GM19193 (cell line): ENCODE measurements around the gene BABAM2.

Experiments
- POLR2A ChIP-seq: IDR thresholded peaks from 4 replicates; pipeline ENCODE4 v1.6.1; 2011; ENCODE audit not compliant: insufficient read depth, insufficient read length; ENCODE audit errors: extremely low read depth

BABAM2 gene

DNA sequence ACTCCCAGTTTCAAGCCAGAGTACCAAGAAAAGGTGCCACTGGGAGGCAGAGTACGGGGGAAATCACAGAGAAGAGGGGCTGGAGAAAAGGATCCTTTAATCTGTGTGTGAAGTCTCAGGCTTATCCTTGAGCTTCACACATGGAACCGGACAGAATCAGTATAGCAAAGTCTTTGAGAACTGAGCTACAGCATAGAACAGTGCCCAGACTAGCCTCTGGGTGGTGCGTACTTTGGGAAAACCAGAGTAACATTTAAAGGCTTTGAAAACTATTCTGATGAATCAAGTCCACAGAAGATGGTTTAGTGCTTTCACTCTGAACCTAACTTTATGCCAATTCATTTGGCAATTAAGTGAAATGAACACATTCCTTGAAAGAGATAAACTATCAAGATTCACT, 83.1 kb downstream of the BABAM2 start:
- TF ChIP-seq POLR2A: no peak

GRCh38 chr2:27976308-27976707, 85.8 kb downstream of the BABAM2 start:
- no peak for TF ChIP-seq POLR2A

GRCh38 chr2:27977731-27978312, 87.3 kb downstream of the BABAM2 start:
- TF ChIP-seq POLR2A: no peak

DNA sequence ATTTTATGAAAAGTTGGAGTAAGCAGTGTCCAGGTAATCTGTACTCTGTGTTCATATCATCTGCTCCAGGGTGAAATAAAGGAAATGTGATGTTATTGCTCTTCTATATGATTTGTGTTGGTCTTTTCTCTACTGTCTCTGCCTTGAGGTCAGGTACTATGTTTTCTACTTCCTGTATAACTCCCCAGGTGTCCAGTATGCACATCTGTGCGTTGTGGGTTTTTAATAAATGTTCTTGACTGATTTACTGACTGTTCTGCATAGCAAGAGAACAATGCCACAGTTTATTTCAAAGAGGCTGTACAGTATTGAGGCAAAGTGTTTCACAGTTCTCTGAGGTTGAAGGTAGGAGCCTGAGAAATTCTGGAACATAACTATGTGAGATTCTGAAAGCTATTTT, 89.7 kb downstream of the BABAM2 start:
- TF ChIP-seq POLR2A: no peak

GRCh38 chr2:27984153-27984552, 93.6 kb downstream of the BABAM2 start:
- no peak for TF ChIP-seq POLR2A

- TF ChIP-seq POLR2A: no peak
These were observed 97.8 kb downstream of the BABAM2 start for GRCh38 chr2:27988306-27988705.

GRCh38 chr2:27988718-27989117, 98.2 kb downstream of the BABAM2 start:
- TF ChIP-seq POLR2A: no peak

DNA sequence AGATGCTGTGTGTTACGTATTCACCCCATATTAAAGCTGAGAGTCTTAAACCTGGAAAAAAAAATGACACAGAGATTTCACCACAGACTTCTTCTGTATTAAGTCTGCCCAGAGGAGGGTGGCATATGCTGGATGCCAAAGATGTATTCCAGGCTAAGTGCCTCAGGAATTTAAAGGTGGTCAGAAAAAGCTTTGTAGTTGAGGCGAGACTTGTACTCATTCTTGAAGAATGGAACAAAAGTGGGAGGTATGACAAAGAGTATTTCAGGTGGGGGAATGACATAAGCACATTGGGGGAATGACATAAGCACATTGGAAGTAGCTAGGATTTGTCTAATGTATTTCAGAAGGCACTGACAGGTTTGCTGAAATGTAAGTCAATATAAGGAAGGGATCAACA, 98.6 kb downstream of the BABAM2 start:
- TF ChIP-seq POLR2A: no peak

DNA sequence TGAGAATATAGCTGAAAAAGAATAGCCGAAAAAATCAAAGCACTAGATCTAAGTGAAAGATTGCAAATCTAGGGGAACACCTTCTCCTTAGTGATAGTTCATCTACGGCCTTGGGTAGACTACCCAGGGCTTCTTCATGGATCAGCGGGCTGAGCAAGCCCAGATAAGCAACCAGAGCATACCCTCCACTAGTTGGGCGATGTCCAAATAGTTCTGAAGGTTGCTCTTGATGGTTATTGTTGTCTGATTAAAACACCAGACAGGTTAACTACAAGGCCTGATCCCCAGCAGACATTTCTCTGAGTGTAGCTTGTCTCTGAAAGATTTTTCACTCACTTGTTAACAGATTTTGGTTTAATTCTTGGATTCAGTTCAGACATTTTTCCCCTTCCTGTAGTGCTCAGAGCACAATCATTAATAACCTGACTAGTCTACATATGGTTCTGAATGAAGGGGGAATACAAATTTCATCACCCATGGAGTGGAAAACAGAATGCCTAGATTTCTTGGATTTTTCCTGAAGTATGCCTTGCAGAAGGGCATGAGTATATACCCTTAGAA, 99.6 kb downstream of the BABAM2 start:
- TF ChIP-seq POLR2A: no peak

GRCh38 chr2:27991146-27991545, 100.6 kb downstream of the BABAM2 start:
- no peak for TF ChIP-seq POLR2A

DNA sequence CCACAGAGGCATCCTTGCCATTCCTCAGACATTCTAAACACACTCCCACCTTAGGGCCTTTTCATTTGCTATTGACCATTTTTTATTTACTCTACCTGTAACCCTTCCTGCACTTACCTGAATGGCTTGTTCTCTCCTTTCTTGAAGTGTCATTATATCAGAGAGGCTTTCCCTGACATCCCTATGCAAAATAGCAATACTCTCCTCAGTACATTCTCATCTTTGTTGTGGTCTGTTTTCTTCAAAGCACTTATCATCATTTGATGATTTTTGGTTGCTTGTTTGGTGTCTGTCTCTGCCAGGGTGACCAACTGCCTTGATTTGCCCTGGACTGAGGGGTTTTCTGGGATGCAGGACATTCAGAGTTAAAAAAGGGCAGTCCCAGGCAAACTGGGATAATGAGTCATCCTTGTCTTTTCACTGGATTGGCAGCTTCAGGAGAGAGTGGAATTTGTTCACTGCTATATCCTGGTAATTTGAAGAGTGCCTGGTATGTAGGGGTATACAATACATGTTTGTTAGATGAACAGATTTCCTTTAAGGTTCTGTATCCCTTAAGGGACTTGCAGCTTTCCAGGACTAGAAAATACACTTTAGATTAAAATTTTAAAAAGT, 102.4 kb downstream of the BABAM2 start:
- no peak for TF ChIP-seq POLR2A

GRCh38 chr2:27993402-27993787, 102.9 kb downstream of the BABAM2 start:
- no peak for TF ChIP-seq POLR2A

DNA sequence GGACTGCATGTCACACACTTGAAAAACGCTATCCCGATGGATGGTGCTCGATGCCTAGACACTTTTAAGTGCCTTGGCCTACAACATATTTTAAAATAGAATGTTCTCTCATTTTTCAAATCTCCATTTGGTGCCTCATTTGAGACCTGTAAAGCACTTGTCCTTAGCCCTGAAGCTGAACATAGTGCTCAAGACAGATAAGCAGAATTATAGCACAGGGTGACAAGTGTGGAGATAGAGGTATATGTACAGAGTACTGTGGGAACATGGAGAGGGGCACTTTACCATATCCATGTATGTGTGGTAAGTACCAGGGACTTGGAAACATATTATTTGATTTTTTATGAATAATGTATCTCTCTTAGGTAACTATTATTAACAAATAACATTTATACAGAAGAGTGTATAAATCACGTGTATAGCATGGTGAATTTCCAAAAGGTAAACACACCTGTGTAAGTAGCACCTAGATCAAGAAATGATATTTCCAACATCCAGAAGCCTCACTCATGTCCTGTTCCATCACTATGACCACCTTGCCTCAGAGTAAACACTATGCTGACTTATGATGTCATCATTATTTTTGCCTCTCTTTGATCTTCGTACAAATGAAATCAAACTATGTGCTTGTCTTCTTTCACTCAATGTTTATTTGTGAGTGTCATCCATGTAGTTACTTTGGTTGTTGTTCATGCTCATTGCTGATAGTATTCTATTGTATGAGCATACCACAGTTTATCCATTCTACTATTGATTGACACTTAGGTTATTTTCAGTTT, 103.6 kb downstream of the BABAM2 start:
- no peak for TF ChIP-seq POLR2A

DNA sequence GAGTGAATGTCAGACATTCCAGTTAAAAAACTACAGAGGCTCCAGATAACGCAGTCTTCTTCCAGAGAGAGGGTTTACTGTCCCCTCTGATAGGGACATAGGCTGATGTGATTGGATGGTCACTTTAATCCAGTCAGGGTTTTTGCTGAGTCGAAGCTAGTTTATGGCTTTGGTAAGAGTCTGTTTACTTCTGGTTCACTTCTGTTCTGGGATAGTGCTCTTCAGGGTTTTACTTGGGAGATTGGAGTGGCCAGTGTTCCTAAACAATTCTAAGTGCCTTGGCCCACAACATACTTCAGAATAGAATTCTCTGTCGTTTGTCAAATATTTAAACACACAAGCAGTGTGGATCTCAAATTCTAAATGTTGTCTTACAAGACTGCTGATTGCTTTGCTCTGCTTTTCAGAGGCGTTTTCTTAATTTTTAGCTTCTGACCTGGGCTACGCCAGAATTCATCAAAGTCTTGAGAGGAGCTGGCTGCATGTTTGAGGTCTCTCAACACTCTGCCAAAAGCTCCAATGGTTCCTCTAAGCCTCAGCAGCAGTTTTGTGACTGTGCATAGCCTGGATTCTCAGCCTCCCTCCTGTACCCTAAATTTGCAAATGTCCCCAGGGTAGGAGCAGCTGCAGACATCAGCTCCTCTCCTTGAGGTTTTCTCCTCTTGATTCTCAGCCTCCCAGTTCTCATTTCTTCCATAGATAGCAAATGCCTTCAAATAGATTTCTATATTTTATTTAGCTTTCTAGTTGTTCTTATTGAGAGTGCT, 105.8 kb downstream of the BABAM2 start:
- TF ChIP-seq POLR2A: no peak

GRCh38 chr2:28000287-28000686, 109.8 kb downstream of the BABAM2 start:
- TF ChIP-seq POLR2A: no peak
